Keratinocyte (primary cell): ENCODE measurements around the gene WDFY2.

ENCODE experiments used
- CTCF ChIP-seq, 3 experiments: IDR thresholded peaks in 1 of 3; conservative IDR thresholded peaks in 1 of 3; optimal IDR thresholded peaks in 1 of 3; 2 replicates in 2 of 3; 3 replicates in 1 of 3; pipeline versions ENCODE3 to v1.5.1; 2011; ENCODE audit warnings: low read length in 3 of 3, mild to moderate bottlenecking in 3 of 3, moderate library complexity in 2 of 3, control low read depth in 1 of 3, inconsistent platforms in 1 of 3; ENCODE audit not compliant: insufficient read depth in 2 of 3; ENCODE audit errors: extremely low read depth in 1 of 3
- EZH2 ChIP-seq: IDR thresholded peaks from one replicate; pipeline ENCODE4 v1.6.1; 2012; ENCODE audit warnings: inconsistent platforms, mild to moderate bottlenecking, low read length, moderate library complexity

GRCh38 chr13:51698352-51698751, 114.1 kb downstream of the WDFY2 start:
- no peak for TF ChIP-seq CTCF (optimal IDR thresholded peaks at IDR 0.05 in 1 of 3, IDR thresholded peaks at IDR 0.05 in 1 of 3, conservative IDR thresholded peaks at IDR 0.05 in 1 of 3; ENCODE audit: extremely low read depth in 1 of 3, insufficient read depth in 2 of 3, low read length in 3 of 3)
- TF ChIP-seq EZH2 = no peak
